ENCODE measurements around the gene ELAVL2. TPM values are rescaled to one million over a fixed set of nuclear protein-coding genes. Genes with fewer than 3 reads are reported as not detected.
A peak's percentile ranks its signal among the peaks of the same experiment; 100 is the strongest.

The ELAVL2 gene
- total RNA-seq, 1 experiment from 2014 or later = 35.9 TPM

DNA sequence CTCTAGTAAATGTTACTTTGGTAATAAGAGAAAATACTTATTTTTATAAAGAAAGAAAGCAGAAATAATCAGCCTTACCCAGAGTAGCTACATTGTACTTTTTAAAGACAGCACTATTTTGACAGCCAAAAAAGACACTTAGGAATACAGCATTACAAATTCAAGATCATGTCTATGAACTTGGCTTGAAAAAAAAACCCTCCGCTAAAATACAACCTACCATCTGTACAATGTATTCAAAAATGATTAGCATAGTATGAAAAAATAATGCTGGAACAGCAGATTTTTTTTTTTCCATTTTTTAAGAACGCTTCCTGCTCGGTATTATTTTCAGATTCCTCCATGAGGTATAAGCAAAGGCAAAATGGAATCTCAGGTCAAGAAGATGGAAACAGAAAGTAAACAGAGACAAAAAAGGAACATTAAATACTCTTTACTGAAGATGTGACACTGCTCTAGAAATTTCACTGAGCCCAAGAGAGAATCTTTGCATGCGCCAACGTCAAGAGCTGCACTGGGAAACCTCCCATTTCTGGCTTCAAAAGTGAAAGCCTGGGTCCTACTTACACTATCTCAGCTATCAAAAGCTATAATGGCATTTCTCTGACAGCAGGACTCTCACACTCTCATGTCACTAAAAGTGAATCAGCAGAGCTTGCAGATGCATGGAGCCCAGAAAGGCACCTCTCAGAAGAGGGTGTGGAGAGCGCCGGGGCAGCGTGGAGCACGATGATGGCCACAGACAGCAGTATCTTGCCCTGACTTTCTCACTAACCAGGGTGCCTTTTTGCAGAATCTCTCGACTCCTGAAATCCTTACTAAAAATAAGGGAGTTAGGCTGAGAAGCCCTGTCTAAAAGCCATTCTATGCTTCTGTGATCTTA, 167.4 kb downstream of the ELAVL2 start:
- ATAC-seq (peak; percentile 38), DNase-seq (ENCODE audit: low spot score) (no peak)
- TF ChIP-seq, protein P1, sequence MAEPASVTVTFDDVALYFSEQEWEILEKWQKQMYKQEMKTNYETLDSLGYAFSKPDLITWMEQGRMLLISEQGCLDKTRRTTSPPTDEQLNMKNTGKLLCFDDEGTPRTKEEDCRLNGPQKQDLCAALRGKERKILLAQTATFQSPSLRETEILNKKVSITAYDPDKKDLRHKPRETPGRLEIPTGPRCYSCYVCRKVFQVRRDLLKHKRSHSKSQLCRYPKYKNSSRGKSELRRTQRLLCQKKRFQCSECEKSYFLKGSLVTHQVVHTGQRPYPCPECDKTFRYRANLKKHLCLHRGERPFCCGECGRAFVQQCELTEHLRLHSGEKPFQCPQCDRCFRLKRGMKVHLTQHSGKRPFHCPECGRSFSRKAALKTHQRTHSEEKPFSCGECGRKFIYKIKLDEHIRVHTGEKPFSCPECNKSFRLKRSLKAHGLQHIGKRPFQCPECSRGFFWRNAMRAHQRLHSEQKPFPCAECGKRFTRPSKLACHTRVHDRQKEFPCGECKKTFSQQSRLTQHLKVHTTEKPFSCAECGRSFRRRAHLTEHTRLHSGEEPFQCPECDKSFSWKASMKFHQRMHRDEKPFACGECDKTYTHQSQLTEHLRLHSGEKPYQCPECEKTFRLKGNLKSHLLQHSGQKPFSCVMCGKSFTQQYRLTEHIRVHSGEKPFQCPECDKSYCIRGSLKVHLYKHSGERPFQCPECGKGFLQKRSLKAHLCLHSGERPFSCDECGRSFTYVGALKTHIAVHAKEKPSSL (CRISPR knock-in tag; conservative IDR thresholded peaks at IDR 0.05) = no peak
- TF ChIP-seq, protein P2, sequence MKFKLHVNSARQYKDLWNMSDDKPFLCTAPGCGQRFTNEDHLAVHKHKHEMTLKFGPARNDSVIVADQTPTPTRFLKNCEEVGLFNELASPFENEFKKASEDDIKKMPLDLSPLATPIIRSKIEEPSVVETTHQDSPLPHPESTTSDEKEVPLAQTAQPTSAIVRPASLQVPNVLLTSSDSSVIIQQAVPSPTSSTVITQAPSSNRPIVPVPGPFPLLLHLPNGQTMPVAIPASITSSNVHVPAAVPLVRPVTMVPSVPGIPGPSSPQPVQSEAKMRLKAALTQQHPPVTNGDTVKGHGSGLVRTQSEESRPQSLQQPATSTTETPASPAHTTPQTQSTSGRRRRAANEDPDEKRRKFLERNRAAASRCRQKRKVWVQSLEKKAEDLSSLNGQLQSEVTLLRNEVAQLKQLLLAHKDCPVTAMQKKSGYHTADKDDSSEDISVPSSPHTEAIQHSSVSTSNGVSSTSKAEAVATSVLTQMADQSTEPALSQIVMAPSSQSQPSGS (CRISPR knock-in tag; IDR thresholded peaks at IDR 0.05; ENCODE audit: borderline replicate concordance, low read depth) = no peak
- TF ChIP-seq ESRRA (CRISPR knock-in tag; IDR thresholded peaks at IDR 0.05; ENCODE audit: borderline replicate concordance) = no peak
- TF ChIP-seq, protein P3, sequence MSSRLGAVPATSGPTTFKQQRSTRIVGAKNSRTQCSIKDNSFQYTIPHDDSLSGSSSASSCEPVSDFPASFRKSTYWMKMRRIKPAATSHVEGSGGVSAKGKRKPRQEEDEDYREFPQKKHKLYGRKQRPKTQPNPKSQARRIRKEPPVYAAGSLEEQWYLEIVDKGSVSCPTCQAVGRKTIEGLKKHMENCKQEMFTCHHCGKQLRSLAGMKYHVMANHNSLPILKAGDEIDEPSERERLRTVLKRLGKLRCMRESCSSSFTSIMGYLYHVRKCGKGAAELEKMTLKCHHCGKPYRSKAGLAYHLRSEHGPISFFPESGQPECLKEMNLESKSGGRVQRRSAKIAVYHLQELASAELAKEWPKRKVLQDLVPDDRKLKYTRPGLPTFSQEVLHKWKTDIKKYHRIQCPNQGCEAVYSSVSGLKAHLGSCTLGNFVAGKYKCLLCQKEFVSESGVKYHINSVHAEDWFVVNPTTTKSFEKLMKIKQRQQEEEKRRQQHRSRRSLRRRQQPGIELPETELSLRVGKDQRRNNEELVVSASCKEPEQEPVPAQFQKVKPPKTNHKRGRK (CRISPR knock-in tag; IDR thresholded peaks at IDR 0.05; ENCODE audit: borderline replicate concordance) = no peak
- no peak for TF ChIP-seq TP53 (CRISPR knock-in tag; IDR thresholded peaks at IDR 0.05)
- no peak for TF ChIP-seq SOX15 (CRISPR knock-in tag; IDR thresholded peaks at IDR 0.05)
- TF ChIP-seq CREM (CRISPR knock-in tag; IDR thresholded peaks at IDR 0.05) = no peak
- no peaks in the 10 kb centered on the region for H3K27me3 Mint-ChIP-seq (ENCODE audit: low read depth)
- no peak overlapping the region for H3K27ac Mint-ChIP-seq
- CTCF ChIA-PET = no interaction called here
- H3K4me3 Mint-ChIP-seq = no peak overlapping the region
- POLR2A ChIA-PET = interaction anchor here (0.8 kb wide), 1 partner anchor 25 kb away, joined by 3 read pairs; no protein-coding TSS in a partner anchor
- H3K4me1 Mint-ChIP-seq = peaks cover 23% of the 10 kb centered on the region
- H3K36me3 Mint-ChIP-seq = peaks cover 72% of the 10 kb centered on the region
- no peaks in the 10 kb centered on the region for H3K9me3 Mint-ChIP-seq

DNA sequence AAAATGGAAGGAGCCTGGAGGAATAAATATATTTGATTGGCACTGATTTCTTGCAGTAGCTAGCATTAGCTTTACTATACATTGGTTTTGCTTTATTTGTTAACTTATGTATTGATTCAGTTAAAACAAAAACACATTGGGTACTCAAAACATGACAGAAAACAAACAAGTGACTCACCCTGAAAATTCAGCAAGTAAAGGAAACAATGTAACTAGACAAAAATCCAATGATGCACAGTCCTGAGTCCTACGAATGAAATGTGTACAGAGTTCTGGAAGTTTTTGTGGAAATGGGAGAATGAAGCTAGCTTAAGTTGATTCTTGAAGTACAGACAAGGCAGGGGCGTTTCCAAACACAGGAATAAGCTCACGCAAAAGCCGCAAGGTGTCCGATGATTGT, 175.0 kb downstream of the ELAVL2 start:
- TF ChIP-seq CBFB (CRISPR knock-in tag; IDR thresholded peaks at IDR 0.05; ENCODE audit: low read depth) = no peak
- TF ChIP-seq, protein P4, sequence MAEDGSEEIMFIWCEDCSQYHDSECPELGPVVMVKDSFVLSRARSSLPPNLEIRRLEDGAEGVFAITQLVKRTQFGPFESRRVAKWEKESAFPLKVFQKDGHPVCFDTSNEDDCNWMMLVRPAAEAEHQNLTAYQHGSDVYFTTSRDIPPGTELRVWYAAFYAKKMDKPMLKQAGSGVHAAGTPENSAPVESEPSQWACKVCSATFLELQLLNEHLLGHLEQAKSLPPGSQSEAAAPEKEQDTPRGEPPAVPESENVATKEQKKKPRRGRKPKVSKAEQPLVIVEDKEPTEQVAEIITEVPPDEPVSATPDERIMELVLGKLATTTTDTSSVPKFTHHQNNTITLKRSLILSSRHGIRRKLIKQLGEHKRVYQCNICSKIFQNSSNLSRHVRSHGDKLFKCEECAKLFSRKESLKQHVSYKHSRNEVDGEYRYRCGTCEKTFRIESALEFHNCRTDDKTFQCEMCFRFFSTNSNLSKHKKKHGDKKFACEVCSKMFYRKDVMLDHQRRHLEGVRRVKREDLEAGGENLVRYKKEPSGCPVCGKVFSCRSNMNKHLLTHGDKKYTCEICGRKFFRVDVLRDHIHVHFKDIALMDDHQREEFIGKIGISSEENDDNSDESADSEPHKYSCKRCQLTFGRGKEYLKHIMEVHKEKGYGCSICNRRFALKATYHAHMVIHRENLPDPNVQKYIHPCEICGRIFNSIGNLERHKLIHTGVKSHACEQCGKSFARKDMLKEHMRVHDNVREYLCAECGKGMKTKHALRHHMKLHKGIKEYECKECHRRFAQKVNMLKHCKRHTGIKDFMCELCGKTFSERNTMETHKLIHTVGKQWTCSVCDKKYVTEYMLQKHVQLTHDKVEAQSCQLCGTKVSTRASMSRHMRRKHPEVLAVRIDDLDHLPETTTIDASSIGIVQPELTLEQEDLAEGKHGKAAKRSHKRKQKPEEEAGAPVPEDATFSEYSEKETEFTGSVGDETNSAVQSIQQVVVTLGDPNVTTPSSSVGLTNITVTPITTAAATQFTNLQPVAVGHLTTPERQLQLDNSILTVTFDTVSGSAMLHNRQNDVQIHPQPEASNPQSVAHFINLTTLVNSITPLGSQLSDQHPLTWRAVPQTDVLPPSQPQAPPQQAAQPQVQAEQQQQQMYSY (CRISPR knock-in tag; IDR thresholded peaks at IDR 0.05) = no peak
- TF ChIP-seq TCF7 (CRISPR knock-in tag; IDR thresholded peaks at IDR 0.05; ENCODE audit: low read depth) = no peak
- no peak for TF ChIP-seq TEAD1 (CRISPR knock-in tag; IDR thresholded peaks at IDR 0.05)
- TF ChIP-seq ZNF138 (CRISPR knock-in tag; conservative IDR thresholded peaks at IDR 0.05) = no peak
- TF ChIP-seq ATF1 (CRISPR knock-in tag; IDR thresholded peaks at IDR 0.05) = no peak
- no peak for TF ChIP-seq EMX1 (CRISPR knock-in tag; IDR thresholded peaks at IDR 0.05)
- TF ChIP-seq, protein P5, sequence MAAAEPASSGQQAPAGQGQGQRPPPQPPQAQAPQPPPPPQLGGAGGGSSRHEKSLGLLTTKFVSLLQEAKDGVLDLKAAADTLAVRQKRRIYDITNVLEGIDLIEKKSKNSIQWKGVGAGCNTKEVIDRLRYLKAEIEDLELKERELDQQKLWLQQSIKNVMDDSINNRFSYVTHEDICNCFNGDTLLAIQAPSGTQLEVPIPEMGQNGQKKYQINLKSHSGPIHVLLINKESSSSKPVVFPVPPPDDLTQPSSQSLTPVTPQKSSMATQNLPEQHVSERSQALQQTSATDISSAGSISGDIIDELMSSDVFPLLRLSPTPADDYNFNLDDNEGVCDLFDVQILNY (CRISPR knock-in tag; IDR thresholded peaks at IDR 0.05) = no peak
- TF ChIP-seq, protein P6, sequence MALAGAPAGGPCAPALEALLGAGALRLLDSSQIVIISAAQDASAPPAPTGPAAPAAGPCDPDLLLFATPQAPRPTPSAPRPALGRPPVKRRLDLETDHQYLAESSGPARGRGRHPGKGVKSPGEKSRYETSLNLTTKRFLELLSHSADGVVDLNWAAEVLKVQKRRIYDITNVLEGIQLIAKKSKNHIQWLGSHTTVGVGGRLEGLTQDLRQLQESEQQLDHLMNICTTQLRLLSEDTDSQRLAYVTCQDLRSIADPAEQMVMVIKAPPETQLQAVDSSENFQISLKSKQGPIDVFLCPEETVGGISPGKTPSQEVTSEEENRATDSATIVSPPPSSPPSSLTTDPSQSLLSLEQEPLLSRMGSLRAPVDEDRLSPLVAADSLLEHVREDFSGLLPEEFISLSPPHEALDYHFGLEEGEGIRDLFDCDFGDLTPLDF (CRISPR knock-in tag; IDR thresholded peaks at IDR 0.05) = no peak
- TF ChIP-seq ZBTB21 (CRISPR knock-in tag; IDR thresholded peaks at IDR 0.05; ENCODE audit: borderline replicate concordance) = no peak
- Mint-ChIP-seq H3K27ac (no peak overlapping the region), H3K4me1 (no peaks in the 10 kb centered on the region), H3K4me3 (no peak overlapping the region), H3K36me3 (peaks cover 89% of the 10 kb centered on the region), H3K27me3 (ENCODE audit: low read depth) (no peaks in the 10 kb centered on the region), H3K9me3 (no peaks in the 10 kb centered on the region)
- no peak for DNase-seq (ENCODE audit: low spot score)
- no peak for ATAC-seq
- ChIA-PET CTCF (no interaction called here), POLR2A (no interaction called here)
